ENCODE data around the gene SPATA13.

SPATA13 gene

DNA sequence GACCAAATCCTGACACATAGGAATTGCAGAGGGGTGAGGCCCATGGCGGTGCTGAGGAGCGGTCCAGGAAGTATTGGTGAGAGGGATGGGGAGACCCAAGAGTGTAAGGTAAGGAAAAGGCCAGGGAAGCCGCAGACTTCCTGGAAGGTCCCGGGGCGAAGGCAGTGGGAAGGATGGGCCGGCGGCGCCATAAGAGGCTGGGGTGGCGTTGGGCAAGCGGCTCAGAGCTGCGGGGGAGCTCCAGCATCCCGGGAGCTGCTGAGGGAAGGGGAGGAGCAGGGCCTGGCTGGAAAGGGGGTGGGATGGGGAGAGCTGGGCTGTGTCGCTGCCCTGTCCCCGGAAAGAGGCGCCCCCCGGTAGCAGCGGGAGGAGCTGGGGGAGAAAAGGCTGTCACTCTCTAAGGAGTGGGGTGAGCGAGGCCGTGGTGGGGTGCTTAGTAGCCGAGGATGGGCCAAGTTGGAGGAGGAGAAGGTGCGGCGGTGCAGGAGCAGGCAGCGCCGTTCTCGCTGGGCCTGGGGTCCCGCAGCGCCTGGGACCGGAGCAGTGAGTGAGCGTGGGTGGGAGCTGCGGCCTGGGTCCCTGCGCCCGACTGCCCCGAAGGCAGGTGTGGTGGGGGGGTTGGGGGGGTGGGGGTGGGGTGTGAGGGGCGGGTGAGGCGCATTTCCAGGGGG lies 179.6 kb downstream of the SPATA13 start (continued):
- TF ChIP-seq ZNF184 (tag by site-specific recombination; IDR thresholded peaks at IDR 0.05): no peak

DNA sequence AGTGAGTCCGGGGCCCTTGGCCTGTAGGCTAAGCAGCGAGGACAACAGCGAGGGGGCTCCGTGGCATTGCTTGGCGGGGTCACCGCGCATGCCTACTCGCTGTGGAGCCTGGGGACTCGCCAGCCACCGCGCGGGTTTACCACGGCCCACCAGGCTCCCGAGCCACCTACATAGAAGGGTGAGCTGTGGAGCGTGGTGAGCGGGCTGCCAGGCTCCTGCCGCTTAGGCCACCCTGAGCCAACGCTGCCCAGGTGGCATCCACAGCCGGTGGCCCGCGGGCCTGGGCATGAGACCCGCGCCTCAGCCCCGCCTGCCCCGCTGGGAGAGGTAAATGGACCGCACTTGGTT lies 180.1 kb downstream of the SPATA13 start:
- H3K27ac ChIP-seq (ENCODE audit: extremely low read depth, low read depth, low read length): no peak overlapping the region
- H3K4me3 ChIP-seq (ENCODE audit: low read depth, low read length): no peak overlapping the region
- ChIA-PET POLR2A (no interaction called here), CTCF (no interaction called here)
- H3K36me3 ChIP-seq (ENCODE audit: control insufficient read depth in 2 of 2, insufficient read depth in 1 of 2, low read length in 2 of 2): no peaks in the 10 kb centered on the region
- H3K9me3 ChIP-seq (ENCODE audit: control insufficient read depth, insufficient read depth, low read depth, low read length): no peaks in the 10 kb centered on the region
- TF ChIP-seq ZNF248 (tag by site-specific recombination; IDR thresholded peaks at IDR 0.05): no peak
- TF ChIP-seq ZNF155 (tag by site-specific recombination; IDR thresholded peaks at IDR 0.05): no peak
- no peak for TF ChIP-seq ZNF610 (tag by site-specific recombination; IDR thresholded peaks at IDR 0.05; ENCODE audit: borderline replicate concordance)
- no peak for TF ChIP-seq ZNF501 (tag by site-specific recombination; IDR thresholded peaks at IDR 0.05)
- no peak for TF ChIP-seq ZNF664 (tag by site-specific recombination; IDR thresholded peaks at IDR 0.05)
- no peak for TF ChIP-seq ZNF404 (tag by site-specific recombination; IDR thresholded peaks at IDR 0.05)
- no peak for TF ChIP-seq ZNF211 (tag by site-specific recombination; IDR thresholded peaks at IDR 0.05; ENCODE audit: low read depth)
- TF ChIP-seq, protein P1, sequence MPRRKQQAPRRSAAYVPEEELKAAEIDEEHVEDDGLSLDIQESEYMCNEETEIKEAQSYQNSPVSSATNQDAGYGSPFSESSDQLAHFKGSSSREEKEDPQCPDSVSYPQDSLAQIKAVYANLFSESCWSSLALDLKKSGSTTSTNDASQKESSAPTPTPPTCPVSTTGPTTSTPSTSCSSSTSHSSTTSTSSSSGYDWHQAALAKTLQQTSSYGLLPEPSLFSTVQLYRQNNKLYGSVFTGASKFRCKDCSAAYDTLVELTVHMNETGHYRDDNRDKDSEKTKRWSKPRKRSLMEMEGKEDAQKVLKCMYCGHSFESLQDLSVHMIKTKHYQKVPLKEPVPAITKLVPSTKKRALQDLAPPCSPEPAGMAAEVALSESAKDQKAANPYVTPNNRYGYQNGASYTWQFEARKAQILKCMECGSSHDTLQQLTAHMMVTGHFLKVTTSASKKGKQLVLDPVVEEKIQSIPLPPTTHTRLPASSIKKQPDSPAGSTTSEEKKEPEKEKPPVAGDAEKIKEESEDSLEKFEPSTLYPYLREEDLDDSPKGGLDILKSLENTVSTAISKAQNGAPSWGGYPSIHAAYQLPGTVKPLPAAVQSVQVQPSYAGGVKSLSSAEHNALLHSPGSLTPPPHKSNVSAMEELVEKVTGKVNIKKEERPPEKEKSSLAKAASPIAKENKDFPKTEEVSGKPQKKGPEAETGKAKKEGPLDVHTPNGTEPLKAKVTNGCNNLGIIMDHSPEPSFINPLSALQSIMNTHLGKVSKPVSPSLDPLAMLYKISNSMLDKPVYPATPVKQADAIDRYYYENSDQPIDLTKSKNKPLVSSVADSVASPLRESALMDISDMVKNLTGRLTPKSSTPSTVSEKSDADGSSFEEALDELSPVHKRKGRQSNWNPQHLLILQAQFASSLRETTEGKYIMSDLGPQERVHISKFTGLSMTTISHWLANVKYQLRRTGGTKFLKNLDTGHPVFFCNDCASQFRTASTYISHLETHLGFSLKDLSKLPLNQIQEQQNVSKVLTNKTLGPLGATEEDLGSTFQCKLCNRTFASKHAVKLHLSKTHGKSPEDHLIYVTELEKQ (tag by site-specific recombination; IDR thresholded peaks at IDR 0.05; ENCODE audit: borderline replicate concordance): no peak
- TF ChIP-seq ZNF423 (tag by site-specific recombination; IDR thresholded peaks at IDR 0.05): no peak
- no peak for TF ChIP-seq ZNF837 (tag by site-specific recombination; IDR thresholded peaks at IDR 0.05)
- TF ChIP-seq HOXC10 (CRISPR knock-in tag; IDR thresholded peaks at IDR 0.05): no peak
- no peaks in the 10 kb centered on the region for H3K4me1 ChIP-seq (ENCODE audit: control insufficient read depth, insufficient read depth, low read length)

DNA sequence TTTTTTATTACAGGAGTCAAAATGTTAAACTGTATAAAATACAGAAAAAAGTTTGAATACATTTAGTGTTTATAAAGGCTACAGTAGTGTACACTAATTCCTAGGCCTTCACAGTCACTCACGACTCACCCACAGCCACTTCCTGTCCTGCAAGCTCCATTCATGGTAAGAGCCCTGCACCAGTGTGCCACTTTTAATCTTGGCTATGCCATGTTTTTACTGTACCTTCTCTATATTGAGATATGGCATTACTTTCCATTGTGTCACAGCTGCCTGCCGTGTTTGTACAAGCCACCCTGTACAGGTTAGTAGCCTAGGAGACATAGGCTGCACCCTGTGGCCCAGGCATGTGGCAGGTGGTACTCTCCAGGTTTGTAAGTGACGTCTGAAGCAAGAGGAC lies 180.9 kb downstream of the SPATA13 start:
- ChIA-PET CTCF (interaction anchor here (0.7 kb wide), 1 partner anchor 367 kb away, joined by 5 read pairs; no protein-coding TSS in a partner anchor), POLR2A (no interaction called here)
- no peak overlapping the region for H3K27ac ChIP-seq (ENCODE audit: extremely low read depth, low read depth, low read length)
- H3K4me3 ChIP-seq (ENCODE audit: low read depth, low read length): no peak overlapping the region
- TF ChIP-seq ZNF571 (tag by site-specific recombination; IDR thresholded peaks at IDR 0.05) (no peak), GLIS1 (tag by site-specific recombination; IDR thresholded peaks at IDR 0.05) (no peak), ZFP69B (tag by site-specific recombination; IDR thresholded peaks at IDR 0.05) (no peak), ZNF223 (tag by site-specific recombination; IDR thresholded peaks at IDR 0.05) (no peak), ZNF138 (tag by site-specific recombination; IDR thresholded peaks at IDR 0.05; ENCODE audit: borderline replicate concordance) (no peak), ZNF157 (tag by site-specific recombination; IDR thresholded peaks at IDR 0.05) (no peak), ZNF624 (tag by site-specific recombination; IDR thresholded peaks at IDR 0.05) (no peak), TRIM28 (IDR thresholded peaks at IDR 0.05; ENCODE audit: borderline replicate concordance, low read length) (no peak)
- TF ChIP-seq, protein P2, sequence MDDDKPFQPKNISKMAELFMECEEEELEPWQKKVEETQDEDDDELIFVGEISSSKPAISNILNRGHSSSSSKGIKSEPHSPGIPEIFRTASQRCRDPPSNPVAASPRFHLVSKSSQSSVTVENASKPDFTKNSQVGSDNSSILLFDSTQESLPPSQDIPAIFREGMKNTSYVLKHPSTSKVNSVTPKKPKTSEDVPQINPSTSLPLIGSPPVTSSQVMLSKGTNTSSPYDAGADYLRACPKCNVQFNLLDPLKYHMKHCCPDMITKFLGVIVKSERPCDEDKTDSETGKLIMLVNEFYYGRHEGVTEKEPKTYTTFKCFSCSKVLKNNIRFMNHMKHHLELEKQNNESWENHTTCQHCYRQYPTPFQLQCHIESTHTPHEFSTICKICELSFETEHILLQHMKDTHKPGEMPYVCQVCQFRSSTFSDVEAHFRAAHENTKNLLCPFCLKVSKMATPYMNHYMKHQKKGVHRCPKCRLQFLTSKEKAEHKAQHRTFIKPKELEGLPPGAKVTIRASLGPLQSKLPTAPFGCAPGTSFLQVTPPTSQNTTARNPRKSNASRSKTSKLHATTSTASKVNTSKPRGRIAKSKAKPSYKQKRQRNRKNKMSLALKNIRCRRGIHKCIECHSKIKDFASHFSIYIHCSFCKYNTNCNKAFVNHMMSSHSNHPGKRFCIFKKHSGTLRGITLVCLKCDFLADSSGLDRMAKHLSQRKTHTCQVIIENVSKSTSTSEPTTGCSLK (tag by site-specific recombination; IDR thresholded peaks at IDR 0.05): no peak
- TF ChIP-seq, protein P3, sequence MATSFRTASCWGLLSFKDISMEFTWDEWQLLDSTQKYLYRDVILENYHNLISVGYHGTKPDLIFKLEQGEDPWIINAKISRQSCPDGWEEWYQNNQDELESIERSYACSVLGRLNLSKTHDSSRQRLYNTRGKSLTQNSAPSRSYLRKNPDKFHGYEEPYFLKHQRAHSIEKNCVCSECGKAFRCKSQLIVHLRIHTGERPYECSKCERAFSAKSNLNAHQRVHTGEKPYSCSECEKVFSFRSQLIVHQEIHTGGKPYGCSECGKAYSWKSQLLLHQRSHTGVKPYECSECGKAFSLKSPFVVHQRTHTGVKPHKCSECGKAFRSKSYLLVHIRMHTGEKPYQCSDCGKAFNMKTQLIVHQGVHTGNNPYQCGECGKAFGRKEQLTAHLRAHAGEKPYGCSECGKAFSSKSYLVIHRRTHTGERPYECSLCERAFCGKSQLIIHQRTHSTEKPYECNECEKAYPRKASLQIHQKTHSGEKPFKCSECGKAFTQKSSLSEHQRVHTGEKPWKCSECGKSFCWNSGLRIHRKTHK (tag by site-specific recombination; IDR thresholded peaks at IDR 0.05): no peak
- H3K36me3 ChIP-seq (ENCODE audit: control insufficient read depth in 2 of 2, insufficient read depth in 1 of 2, low read length in 2 of 2): no peaks in the 10 kb centered on the region
- no peaks in the 10 kb centered on the region for H3K4me1 ChIP-seq (ENCODE audit: control insufficient read depth, insufficient read depth, low read length)
- H3K9me3 ChIP-seq (ENCODE audit: control insufficient read depth, insufficient read depth, low read depth, low read length): no peaks in the 10 kb centered on the region

Measured in HEK293 (cell line).